GM12873 (cell line): ENCODE measurements around the gene ADGRD1.

Source experiments
- TF ChIP-seq, protein P1 (sequence below): IDR thresholded peaks from 2 replicates; pipeline ENCODE4 v1.5.1; 2012; ENCODE audit warnings: low read depth, mild to moderate bottlenecking, moderate library complexity, low read length, control low read depth; ENCODE audit not compliant: insufficient read depth; ENCODE audit errors: missing control alignments

ADGRD1 gene

DNA sequence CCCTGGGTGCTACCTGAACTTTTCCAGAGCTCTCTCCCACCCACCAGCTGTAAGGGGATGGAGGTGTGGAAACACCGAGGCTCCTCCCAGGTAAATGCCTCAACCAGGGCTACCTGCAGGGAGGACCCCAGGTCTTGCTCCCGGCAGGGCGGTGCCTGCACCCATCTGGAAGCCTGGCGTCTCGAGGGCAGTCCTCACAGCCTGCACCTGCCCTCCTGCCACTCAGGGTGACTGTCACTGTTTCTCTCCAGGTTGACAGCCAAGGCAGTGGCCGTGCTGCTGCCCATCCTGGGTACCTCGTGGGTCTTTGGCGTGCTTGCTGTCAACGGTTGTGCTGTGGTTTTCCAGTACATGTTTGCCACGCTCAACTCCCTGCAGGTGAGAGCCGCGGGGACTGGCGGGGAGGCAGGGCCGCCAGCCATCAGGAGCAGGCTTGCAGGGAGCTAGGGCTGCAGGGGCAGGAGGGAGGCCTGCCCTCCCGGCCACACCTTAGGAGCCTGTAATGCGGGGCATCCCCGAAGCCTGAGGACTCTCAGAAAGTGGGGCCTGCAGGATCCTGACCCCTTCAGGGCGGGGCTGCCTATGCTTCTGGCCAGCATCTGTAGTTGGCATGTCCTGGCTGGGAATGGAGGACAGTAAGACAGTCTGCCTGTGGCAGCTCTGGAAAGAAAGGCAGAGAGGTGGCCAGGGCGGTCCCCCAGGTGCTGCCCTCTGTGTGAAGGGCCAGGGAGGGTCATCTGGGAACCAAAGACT, 182.3 kb downstream of the ADGRD1 start:
- TF ChIP-seq, protein P1, sequence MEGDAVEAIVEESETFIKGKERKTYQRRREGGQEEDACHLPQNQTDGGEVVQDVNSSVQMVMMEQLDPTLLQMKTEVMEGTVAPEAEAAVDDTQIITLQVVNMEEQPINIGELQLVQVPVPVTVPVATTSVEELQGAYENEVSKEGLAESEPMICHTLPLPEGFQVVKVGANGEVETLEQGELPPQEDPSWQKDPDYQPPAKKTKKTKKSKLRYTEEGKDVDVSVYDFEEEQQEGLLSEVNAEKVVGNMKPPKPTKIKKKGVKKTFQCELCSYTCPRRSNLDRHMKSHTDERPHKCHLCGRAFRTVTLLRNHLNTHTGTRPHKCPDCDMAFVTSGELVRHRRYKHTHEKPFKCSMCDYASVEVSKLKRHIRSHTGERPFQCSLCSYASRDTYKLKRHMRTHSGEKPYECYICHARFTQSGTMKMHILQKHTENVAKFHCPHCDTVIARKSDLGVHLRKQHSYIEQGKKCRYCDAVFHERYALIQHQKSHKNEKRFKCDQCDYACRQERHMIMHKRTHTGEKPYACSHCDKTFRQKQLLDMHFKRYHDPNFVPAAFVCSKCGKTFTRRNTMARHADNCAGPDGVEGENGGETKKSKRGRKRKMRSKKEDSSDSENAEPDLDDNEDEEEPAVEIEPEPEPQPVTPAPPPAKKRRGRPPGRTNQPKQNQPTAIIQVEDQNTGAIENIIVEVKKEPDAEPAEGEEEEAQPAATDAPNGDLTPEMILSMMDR = no peak

DNA sequence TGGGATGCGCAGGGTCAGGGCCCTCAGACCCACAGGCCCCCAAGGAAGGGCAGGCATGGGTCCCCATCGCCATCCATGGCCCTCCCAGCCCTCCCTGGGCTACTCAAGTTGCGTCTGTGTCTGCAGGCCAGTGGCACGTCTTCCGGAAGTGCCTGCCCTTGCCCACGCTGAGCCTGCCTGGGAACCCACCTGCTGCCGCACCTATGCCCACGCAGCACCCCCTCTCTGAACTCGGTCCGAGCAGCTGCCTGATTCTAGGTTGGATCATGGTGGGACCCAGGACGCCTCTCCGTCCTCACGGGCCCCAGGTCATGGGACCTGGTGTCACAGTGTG, 182.8 kb downstream of the ADGRD1 start:
- TF ChIP-seq, protein P1 = no peak

DNA sequence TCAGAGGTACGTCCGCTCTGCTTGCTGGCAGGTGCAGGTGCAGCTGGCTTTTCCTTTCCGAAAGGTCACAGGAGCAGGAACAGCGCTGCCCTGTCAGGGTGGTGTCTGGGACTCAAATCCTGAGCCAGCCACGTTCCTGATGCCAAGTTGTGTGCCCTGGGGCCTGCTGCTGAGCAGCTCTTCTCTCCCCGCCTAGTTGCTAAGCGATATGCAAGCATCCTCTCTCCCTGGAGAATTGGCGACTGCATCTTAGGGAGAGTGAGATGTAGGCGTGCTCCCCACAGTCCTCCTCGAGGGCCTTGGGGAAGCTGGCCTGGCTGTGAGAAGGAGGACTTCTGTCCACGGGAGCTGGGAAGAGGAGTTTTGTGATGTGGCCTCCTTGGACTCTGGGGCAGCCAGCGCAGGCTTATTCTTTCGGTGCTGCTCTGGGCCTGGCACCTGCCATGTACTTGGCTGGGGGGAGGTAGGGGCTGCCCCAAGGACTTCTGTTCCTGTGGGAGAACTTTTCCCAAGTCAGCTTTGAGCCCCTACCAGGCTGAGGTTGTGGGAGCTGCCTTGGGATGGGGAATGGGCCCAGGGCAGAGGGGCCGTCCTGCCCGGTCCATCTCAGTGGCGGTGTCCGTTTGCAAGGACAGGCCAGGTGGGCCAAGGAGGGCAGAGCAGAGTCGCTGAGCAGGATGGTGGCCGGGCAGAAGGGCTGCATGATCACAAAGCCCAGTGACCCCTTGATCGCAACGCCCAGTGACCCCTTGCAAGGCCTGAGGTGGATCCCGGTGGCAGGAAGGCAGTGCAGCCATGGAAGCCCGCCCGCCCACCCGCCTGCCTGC, 183.5 kb downstream of the ADGRD1 start:
- TF ChIP-seq, protein P1 = no peak

DNA sequence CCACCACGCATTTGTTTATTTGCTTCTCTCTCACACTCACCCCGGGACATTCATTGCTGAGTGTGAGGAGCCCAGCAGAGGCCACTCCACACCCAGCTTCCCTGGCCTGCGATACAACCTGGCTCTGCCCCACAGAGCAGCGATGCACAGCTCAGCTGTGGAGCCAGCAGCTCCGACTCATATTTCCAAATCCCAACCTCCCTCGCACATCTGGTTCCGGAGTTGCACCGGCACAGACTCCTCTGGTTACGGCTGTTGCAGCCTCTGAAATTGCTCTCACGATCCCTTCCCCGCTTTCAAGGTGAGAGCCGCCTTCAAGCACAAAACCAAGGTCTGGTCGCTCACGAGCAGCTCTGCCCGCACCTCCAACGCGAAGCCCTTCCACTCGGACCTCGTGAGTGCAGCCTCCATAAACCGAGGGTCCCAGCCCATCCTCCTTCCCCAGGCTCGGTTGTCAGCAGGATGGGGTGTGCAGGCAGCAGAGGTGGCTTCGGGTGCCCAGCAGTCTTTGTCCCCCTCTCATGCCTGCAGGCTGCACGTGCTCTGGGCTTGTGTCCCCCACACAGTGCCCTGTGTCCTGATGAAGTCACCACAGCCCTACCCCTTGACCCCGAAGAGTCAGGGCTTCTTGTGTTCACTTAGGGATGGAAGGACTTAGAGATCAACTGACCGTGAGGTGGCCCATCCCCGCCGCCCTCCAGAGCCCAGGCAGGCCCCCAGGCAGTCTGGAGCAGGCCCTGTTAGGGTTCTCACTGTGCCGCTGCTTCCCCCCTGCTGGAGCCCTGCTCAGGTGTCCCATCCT, 184.3 kb downstream of the ADGRD1 start:
- TF ChIP-seq, protein P1 = no peak

DNA sequence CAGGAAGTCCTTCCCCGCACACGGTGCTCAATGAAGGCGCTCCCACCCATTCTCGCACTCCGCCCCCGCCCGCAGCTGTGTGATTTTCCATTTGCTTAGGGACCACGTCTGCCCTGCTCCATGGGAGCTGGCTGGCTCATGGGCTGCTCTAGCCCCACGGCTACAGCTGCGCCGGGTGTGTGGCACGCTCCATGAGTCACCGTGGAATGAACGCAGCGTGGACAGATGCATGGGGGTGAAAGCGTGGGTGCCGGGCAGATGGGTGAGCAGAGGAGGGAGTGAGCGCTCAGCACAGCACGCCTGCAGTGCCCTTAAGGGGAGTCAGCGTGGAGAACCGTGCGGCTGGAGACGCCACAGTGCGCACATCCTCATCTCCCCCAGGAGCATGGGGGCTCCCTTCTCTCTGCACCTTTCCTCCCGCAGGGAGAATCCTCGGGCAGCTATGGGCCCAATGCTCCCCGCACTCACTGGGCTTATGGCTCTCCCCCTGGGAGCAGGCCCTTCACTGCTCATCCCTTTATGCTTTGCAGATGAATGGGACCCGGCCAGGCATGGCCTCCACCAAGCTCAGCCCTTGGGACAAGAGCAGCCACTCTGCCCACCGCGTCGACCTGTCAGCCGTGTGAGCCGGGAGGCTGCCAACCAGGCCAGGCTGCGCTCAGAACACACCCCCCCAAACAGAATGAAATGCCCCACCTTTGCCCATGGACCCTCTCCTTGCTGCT, 185.1 kb downstream of the ADGRD1 start:
- TF ChIP-seq, protein P1 = no peak

DNA sequence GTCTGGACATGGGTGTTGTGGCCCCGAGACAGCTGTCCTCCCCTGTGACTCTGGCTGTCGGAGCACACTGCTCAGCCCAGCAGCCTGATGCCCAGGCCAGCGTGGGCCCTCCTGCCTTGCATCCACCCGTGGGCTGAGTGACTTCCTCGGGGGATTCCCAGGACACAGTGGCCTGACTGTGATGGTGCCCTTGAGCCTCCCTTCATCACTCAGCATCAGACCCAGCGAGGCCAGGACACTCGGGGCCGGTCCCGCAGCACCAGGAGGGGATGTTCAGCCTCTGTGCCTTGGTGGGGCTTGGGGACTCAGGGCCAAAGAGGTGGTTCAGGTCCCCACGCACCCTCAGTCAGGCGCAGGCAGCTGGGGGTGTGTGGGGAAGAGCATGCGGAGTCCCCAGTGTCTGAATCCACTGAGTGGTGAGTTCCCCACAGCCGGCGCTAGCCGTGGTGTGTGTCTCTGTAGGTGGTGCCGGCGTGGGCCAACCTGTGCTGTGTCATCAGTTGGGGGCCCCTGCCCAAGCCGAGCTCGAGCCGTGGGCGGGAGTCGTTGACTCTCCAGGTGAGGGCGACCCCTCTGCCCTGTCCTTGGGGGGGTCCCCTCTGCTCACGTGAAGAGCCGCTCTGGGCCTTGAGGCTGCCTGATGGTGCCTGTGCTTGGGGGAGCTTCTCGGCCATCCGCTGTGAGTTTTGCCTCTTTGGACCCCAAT, 185.8 kb downstream of the ADGRD1 start:
- TF ChIP-seq, protein P1 = no peak
